ENCODE data around the gene SORCS2. TPM values are rescaled to one million over a fixed set of nuclear protein-coding genes. Genes with fewer than 3 reads are reported as not detected.
A peak's percentile ranks its signal among the peaks of the same experiment; 100 is the strongest.

The SORCS2 gene
- total RNA-seq, 1 donor from 2014 or later: 3.0 TPM

GRCh38 chr4:7788694-7789425 is 596.5 kb downstream of the SORCS2 start:
- Mint-ChIP-seq H3K4me3 (ENCODE audit: unreplicated experiment) (no peak overlapping the region), H3K4me1 (ENCODE audit: unreplicated experiment) (peaks cover 41% of the 10 kb centered on the region), H3K9me3 (ENCODE audit: unreplicated experiment) (no peaks in the 10 kb centered on the region), H3K36me3 (ENCODE audit: unreplicated experiment) (peaks cover 32% of the 10 kb centered on the region), H3K27me3 (ENCODE audit: unreplicated experiment) (no peaks in the 10 kb centered on the region), H3K27ac (ENCODE audit: unreplicated experiment) (peak overlapping the region; percentile 54)
- TF ChIP-seq CTCF (IDR thresholded peaks at IDR 0.05): no peak
- no peak for DNase-seq (ENCODE audit: extremely low spot score, unreplicated experiment)

GRCh38 chr4:7790023-7790422 is 597.7 kb downstream of the SORCS2 start:
- DNase-seq (ENCODE audit: extremely low spot score, unreplicated experiment): no peak
- no peaks in the 10 kb centered on the region for H3K27me3 Mint-ChIP-seq (ENCODE audit: unreplicated experiment)
- H3K36me3 Mint-ChIP-seq (ENCODE audit: unreplicated experiment): peaks cover 27% of the 10 kb centered on the region
- H3K27ac Mint-ChIP-seq (ENCODE audit: unreplicated experiment): peak overlapping the region; percentile 67
- no peak overlapping the region for H3K4me3 Mint-ChIP-seq (ENCODE audit: unreplicated experiment)
- peaks cover 41% of the 10 kb centered on the region for H3K4me1 Mint-ChIP-seq (ENCODE audit: unreplicated experiment)
- H3K9me3 Mint-ChIP-seq (ENCODE audit: unreplicated experiment): no peaks in the 10 kb centered on the region
- TF ChIP-seq CTCF (IDR thresholded peaks at IDR 0.05): no peak

- Mint-ChIP-seq H3K9me3 (ENCODE audit: unreplicated experiment) (no peaks in the 10 kb centered on the region), H3K4me1 (ENCODE audit: unreplicated experiment) (peaks cover 41% of the 10 kb centered on the region), H3K27ac (ENCODE audit: unreplicated experiment) (peak overlapping the region; percentile 47), H3K4me3 (ENCODE audit: unreplicated experiment) (no peak overlapping the region), H3K27me3 (ENCODE audit: unreplicated experiment) (no peaks in the 10 kb centered on the region), H3K36me3 (ENCODE audit: unreplicated experiment) (peaks cover 20% of the 10 kb centered on the region)
- DNase-seq (ENCODE audit: extremely low spot score, unreplicated experiment): no peak
- no peak for TF ChIP-seq CTCF (IDR thresholded peaks at IDR 0.05)
Measured at GRCh38 chr4:7790999-7791398, 598.7 kb downstream of the SORCS2 start.

Small RNA genes within 50 kb of the gene (microRNA-seq; reads per million reads assigned to microRNA genes)
- not detected for gene MIR4274 (ENCODE audit: unreplicated experiment)
- not detected for gene MIR4798 (ENCODE audit: unreplicated experiment)

Other genes with a start within 250 kb of the SORCS2 start
- gene TADA2B, start 149.2 kb upstream of the SORCS2 start, total RNA-seq: 16.5 and 21.4 TPM in 2 replicates
- 19.7 and 20.2 TPM in 2 replicates for gene GRPEL1, start 124.5 kb upstream of the SORCS2 start, total RNA-seq
- gene PSAPL1, start 242.4 kb downstream of the SORCS2 start, total RNA-seq: not detected in 2 replicates